GM10248 (cell line): ENCODE measurements around the gene LHFPL6.
A peak's percentile ranks its signal among the peaks of the same experiment; 100 is the strongest.

Experiments
- CTCF ChIA-PET: fragments of 300-600 bp; sonication (Branson Sonifier 250); formaldehyde crosslinking; extraction: SDS; loops from one replicate; lab custom pipeline; 2021; ENCODE audit warnings: antibody characterized with exemption; lab: Yijun Ruan, JAX
- POLR2A ChIA-PET: fragments of 350-650 bp; sonication (Branson Sonifier 250); formaldehyde crosslinking; extraction: SDS; loops from one replicate; lab custom pipeline; 2020; ENCODE audit warnings: antibody characterized with exemption; lab: Yijun Ruan, JAX
- DNase-seq: peaks from one replicate; pipeline ENCODE4 v3.0.0; 2012; ENCODE audit errors: extremely low spot score
- CTCF ChIP-seq: IDR thresholded peaks from 2 replicates; pipeline ENCODE4 v1.5.1; 2012; ENCODE audit warnings: mild to moderate bottlenecking, low read depth; ENCODE audit errors: extremely low read depth, missing control alignments, control extremely low read depth

Gene LHFPL6

GRCh38 chr13:39605677-39606320 lies 2.8 kb upstream of the LHFPL6 start:
- POLR2A ChIA-PET = no interaction called here
- no peak for DNase-seq
- TF ChIP-seq CTCF = no peak
- CTCF ChIA-PET = interaction anchor here (0.8 to 3.8 kb wide), 5 partner anchors 7 to 555 kb away, joined by 3 to 31 read pairs (median 6); no protein-coding TSS in a partner anchor

GRCh38 chr13:39604756-39605155 lies 1.8 kb upstream of the LHFPL6 start:
- ChIA-PET POLR2A (no interaction called here), CTCF (interaction anchor here (0.8 to 3.8 kb wide), 5 partner anchors 8 to 554 kb away, joined by 3 to 31 read pairs (median 5); no protein-coding TSS in a partner anchor)
- no peak for DNase-seq
- no peak for TF ChIP-seq CTCF

- peak; percentile 19 for DNase-seq
- no peak for TF ChIP-seq CTCF
- ChIA-PET POLR2A (interaction anchor here (0.6 kb wide), 1 partner anchor 1423 kb away, joined by 4 read pairs; no protein-coding TSS in a partner anchor), CTCF (interaction anchor here (1.3 to 1.8 kb wide), 4 partner anchors 9 to 458 kb away, joined by 3 to 7 read pairs (median 4); no protein-coding TSS in a partner anchor)
Measured at GRCh38 chr13:39603424-39603947, 493 bp upstream of the LHFPL6 start.

GRCh38 chr13:39602277-39602613 lies 748 bp downstream of the LHFPL6 start:
- peak; percentile 20 for TF ChIP-seq CTCF
- POLR2A ChIA-PET = no interaction called here
- CTCF ChIA-PET = interaction anchor here (1.4 to 5.9 kb wide), 2 partner anchors 10 to 14 kb away, joined by 3 to 42 read pairs; no protein-coding TSS in a partner anchor
- DNase-seq = peak; percentile 45

- CTCF ChIA-PET = interaction anchor here (0.9 to 5.9 kb wide), 3 partner anchors 11 to 553 kb away, joined by 3 to 42 read pairs (median 4); no protein-coding TSS in a partner anchor
- TF ChIP-seq CTCF = no peak
- no peak for DNase-seq
- POLR2A ChIA-PET = no interaction called here
Measured at GRCh38 chr13:39601636-39602035, 1.4 kb downstream of the LHFPL6 start.

GRCh38 chr13:39600766-39601165 lies 2.2 kb downstream of the LHFPL6 start:
- DNase-seq = no peak
- TF ChIP-seq CTCF = no peak
- POLR2A ChIA-PET = no interaction called here
- CTCF ChIA-PET = interaction anchor here (0.9 to 5.9 kb wide), 4 partner anchors 9 to 552 kb away, joined by 3 to 42 read pairs (median 4); no protein-coding TSS in a partner anchor
